ENCODE data around the gene ENOX1. TPM values are rescaled to one million over a fixed set of nuclear protein-coding genes. Genes with fewer than 3 reads are reported as not detected.

Gene ENOX1
- total and polyA plus RNA-seq, 2 of the 13 experiments (the other 11 are each of a cell fraction or from before 2014, with no cell fraction given): not detected

- Histone ChIP-seq H3K4me2 (ENCODE audit: low read depth, low read length) (no peak overlapping the region), H2AFZ (ENCODE audit: low read length) (no peak overlapping the region), H4K20me1 (ENCODE audit: insufficient read depth, low read length) (no peaks in the 10 kb centered on the region), H3K27ac (ENCODE audit: extremely low read length, insufficient read depth, low read length) (no peak overlapping the region), H3K9me3 (ENCODE audit: low read length) (no peaks in the 10 kb centered on the region), H3K36me3 (replicated peaks in 1 of 2; ENCODE audit: control insufficient read depth in 1 of 2, insufficient read depth in 2 of 2, low read length in 2 of 2) (no peaks in the 10 kb centered on the region), H3K79me2 (ENCODE audit: insufficient read depth, low read length) (no peaks in the 10 kb centered on the region), H3K4me1 (ENCODE audit: insufficient read depth, low read length) (no peaks in the 10 kb centered on the region), H3K9ac (ENCODE audit: insufficient read depth, low read depth, low read length) (no peak overlapping the region), H3K4me3 (replicated peaks in 1 of 3; ENCODE audit: insufficient read depth in 1 of 3, low read depth in 2 of 3, low read length in 3 of 3) (no peak overlapping the region), H3K27me3 (ENCODE audit: control insufficient read depth in 1 of 2, insufficient read depth in 2 of 2, low read length in 2 of 2) (no peaks in the 10 kb centered on the region)
- BruUV-seq (replicated peaks): no TSS peak
- in situ Hi-C loops (cut with HindIII; ENCODE audit: extremely low pct_ligation_motif_present, low pct_unique_long_range_greater_than_20kb) (no loop called here), intact Hi-C loops (cut with micrococcal nuclease; ENCODE audit: unreplicated experiment) (no loop called here)
- 0% methylated on average over 1 of the region's 1 CpG for whole genome bisulfite sequencing (ENCODE audit: low lambda C conversion rate)
- ChIA-PET CTCF (ENCODE audit: low intra/inter-chr PET ratio, low total read pairs) (no interaction called here), POLR2A (no interaction called here)
- TF ChIP-seq POLR2G (IDR thresholded peaks at IDR 0.05; ENCODE audit: low read depth, low read length) (no peak), SYNCRIP (IDR thresholded peaks at IDR 0.05; ENCODE audit: insufficient read depth, low read depth, low read length) (no peak), SRSF9 (IDR thresholded peaks at IDR 0.05; ENCODE audit: borderline replicate concordance, insufficient read depth, low read depth, low read length, poor library complexity, severe bottlenecking) (no peak), SAP130 (CRISPR knock-in tag; IDR thresholded peaks at IDR 0.05; ENCODE audit: low read depth) (no peak), ZNF780A (CRISPR knock-in tag; IDR thresholded peaks at IDR 0.05) (no peak), GMEB1 (CRISPR knock-in tag; IDR thresholded peaks at IDR 0.05; ENCODE audit: borderline replicate concordance) (no peak), TBX2 (CRISPR knock-in tag; IDR thresholded peaks at IDR 0.05; ENCODE audit: borderline replicate concordance) (no peak), ISX (CRISPR knock-in tag; conservative IDR thresholded peaks at IDR 0.05) (no peak), ZNF253 (CRISPR knock-in tag; IDR thresholded peaks at IDR 0.05; ENCODE audit: borderline replicate concordance) (no peak), BCLAF1 (IDR thresholded peaks at IDR 0.05) (no peak), ARID5B (CRISPR knock-in tag; IDR thresholded peaks at IDR 0.05) (no peak)
- FAIRE-seq: no peak
- ATAC-seq: no peak
- no peak for DNase-seq (ENCODE audit: low spot score)
Observed at GRCh38 chr13:43757266-43757665, 29.5 kb downstream of the ENOX1 start.

Data from HepG2 (cell line).